Measurements from ENCODE around the gene ZNF672. TPM values are rescaled to one million over a fixed set of nuclear protein-coding genes. Genes with fewer than 3 reads are reported as not detected.
A peak's percentile ranks its signal among the peaks of the same experiment; 100 is the strongest.

The ZNF672 gene
- total RNA-seq, 1 donor from 2014 or later = 44.4 TPM

DNA sequence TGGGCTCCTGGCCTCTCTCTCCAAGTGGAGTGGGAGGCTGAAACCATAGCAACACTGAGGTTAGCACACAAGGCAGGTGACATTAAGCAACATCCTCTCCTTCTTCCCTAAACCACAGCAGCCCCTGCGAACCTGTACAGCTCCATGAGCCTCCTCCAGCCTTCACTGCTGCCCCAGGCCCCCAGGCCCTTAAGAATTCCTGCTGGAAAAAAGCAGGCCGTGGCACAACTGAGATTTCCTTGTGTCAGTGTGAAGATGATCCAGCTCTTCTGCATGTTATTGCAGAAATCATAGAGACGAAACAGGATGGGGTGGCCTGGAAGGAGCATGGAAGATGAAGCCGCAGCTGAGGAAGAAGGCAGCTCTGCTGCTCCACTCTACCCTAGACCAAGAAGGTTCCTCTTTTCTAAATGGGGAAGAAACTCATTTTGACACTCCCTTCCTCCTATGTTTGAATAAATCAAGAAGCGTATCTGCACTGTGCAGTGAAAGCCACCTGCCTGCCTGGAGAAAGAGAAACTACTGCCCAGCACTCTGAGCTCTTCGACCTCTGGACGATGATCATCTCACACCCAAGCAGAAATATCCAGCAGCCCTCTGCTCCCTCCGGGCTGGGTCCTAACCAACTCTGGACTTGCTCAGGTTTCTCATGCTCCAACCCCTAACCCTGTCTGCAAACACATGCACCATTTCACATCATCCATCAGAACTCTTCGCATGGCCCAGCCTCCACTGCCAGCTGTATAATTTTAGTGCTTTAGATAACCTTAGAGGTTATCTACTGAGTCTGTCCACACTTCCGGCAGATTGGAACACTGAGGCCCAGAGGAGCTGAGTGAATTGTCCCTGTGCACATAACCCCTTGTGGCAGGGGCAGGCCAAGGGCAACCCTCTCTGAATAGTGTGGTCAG lies 33.0 kb upstream of the ZNF672 start:
- TF ChIP-seq, protein P1, sequence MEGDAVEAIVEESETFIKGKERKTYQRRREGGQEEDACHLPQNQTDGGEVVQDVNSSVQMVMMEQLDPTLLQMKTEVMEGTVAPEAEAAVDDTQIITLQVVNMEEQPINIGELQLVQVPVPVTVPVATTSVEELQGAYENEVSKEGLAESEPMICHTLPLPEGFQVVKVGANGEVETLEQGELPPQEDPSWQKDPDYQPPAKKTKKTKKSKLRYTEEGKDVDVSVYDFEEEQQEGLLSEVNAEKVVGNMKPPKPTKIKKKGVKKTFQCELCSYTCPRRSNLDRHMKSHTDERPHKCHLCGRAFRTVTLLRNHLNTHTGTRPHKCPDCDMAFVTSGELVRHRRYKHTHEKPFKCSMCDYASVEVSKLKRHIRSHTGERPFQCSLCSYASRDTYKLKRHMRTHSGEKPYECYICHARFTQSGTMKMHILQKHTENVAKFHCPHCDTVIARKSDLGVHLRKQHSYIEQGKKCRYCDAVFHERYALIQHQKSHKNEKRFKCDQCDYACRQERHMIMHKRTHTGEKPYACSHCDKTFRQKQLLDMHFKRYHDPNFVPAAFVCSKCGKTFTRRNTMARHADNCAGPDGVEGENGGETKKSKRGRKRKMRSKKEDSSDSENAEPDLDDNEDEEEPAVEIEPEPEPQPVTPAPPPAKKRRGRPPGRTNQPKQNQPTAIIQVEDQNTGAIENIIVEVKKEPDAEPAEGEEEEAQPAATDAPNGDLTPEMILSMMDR (conservative IDR thresholded peaks at IDR 0.05) = no peak
- H3K27ac Mint-ChIP-seq (ENCODE audit: unreplicated experiment) = no peak overlapping the region
- peaks cover 7% of the 10 kb centered on the region for H3K9me3 Mint-ChIP-seq
- no peaks in the 10 kb centered on the region for H3K36me3 Mint-ChIP-seq (ENCODE audit: low read depth)
- H3K4me3 Mint-ChIP-seq = no peak overlapping the region
- H3K27me3 Mint-ChIP-seq (ENCODE audit: low read depth) = peaks cover 5% of the 10 kb centered on the region
- H3K4me1 Mint-ChIP-seq = no peaks in the 10 kb centered on the region
- DNase-seq (ENCODE audit: low read depth, low spot score) = no peak

DNA sequence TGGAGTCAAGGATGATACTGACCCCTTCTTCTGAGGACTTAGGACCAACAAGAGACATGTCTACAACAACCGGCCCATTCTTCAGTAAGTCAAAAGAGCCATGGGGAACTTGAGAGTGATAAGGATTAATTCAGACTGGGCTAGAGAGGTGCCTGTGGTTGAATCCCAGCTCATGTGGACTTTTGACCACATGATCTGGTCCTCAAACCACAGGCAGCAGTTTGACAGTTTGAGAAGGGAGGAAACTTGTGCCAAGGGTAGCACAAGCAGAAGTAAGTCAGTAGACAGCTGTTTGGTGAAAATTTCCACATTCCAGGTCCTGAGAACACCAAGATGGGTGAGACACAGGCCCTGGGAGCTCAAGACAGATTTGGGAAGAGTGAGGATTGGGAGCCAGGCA lies 32.1 kb upstream of the ZNF672 start:
- Mint-ChIP-seq H3K9me3 (peaks cover 4% of the 10 kb centered on the region), H3K27ac (ENCODE audit: unreplicated experiment) (no peak overlapping the region), H3K36me3 (ENCODE audit: low read depth) (no peaks in the 10 kb centered on the region), H3K4me3 (no peak overlapping the region), H3K27me3 (ENCODE audit: low read depth) (peaks cover 3% of the 10 kb centered on the region), H3K4me1 (no peaks in the 10 kb centered on the region)
- no peak for DNase-seq (ENCODE audit: low read depth, low spot score)
- TF ChIP-seq, protein P1 (conservative IDR thresholded peaks at IDR 0.05) = no peak

DNA sequence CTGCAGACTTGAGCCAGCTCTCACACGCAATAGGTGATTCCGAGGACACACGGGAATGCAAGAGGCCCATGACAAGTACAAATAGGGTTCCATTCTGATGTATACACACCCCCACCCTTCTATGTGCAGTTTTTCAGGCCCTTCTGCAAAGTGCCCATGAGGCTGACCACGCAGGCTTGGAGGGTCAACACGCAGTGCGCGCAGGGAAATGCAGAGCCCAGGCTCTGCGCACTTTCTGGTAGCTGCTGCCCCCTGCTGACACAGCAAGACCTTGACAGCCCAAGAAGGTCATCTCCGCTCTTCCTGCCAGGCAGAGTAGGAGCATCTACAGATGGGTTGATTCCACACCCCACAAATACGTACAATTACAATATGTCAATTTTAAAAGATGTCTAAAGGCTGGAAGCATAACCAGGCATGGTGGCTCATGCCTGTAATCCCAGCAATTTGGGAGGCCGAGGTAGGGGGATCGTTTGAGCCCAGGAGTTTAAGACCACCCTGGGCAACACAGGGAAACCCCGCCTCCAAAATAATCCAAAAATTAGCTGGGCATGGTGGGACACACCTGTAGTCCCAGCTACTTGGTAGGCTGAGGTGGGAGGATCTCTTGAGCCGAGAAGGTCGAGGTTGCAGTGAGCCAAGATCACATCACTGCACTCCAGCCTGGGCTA lies 30.8 kb upstream of the ZNF672 start:
- H3K9me3 Mint-ChIP-seq = peaks cover 4% of the 10 kb centered on the region
- no peaks in the 10 kb centered on the region for H3K4me1 Mint-ChIP-seq
- no peaks in the 10 kb centered on the region for H3K27me3 Mint-ChIP-seq (ENCODE audit: low read depth)
- no peak overlapping the region for H3K4me3 Mint-ChIP-seq
- H3K27ac Mint-ChIP-seq (ENCODE audit: unreplicated experiment) = no peak overlapping the region
- DNase-seq (ENCODE audit: low read depth, low spot score) = peak; percentile 59
- TF ChIP-seq, protein P1 (conservative IDR thresholded peaks at IDR 0.05) = peak; percentile 76
- H3K36me3 Mint-ChIP-seq (ENCODE audit: low read depth) = no peaks in the 10 kb centered on the region

DNA sequence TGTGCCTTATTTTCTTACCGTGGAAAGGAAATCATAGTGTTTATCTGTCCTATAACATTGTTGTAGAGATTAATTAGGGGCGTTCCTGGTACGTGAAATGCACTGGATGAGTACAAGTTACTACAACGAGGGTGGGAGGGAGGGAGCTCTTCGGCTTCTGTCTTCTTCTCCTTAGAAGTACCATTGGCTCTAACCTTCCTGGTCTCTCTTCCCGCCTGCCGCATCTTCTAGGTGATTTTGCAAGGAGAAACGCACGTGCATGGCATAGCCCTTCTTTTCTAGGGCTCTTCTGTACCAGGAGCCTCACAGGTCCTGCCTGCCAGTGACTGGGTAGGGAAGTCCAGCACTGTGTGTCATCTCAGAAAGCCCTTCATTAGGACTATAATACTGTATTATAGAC lies 29.1 kb upstream of the ZNF672 start:
- no peak overlapping the region for H3K4me3 Mint-ChIP-seq
- peaks cover 4% of the 10 kb centered on the region for H3K36me3 Mint-ChIP-seq (ENCODE audit: low read depth)
- no peaks in the 10 kb centered on the region for H3K27me3 Mint-ChIP-seq (ENCODE audit: low read depth)
- no peak for DNase-seq (ENCODE audit: low read depth, low spot score)
- TF ChIP-seq, protein P1 (conservative IDR thresholded peaks at IDR 0.05) = no peak
- H3K9me3 Mint-ChIP-seq = no peaks in the 10 kb centered on the region
- H3K4me1 Mint-ChIP-seq = no peaks in the 10 kb centered on the region
- H3K27ac Mint-ChIP-seq (ENCODE audit: unreplicated experiment) = no peak overlapping the region

DNA sequence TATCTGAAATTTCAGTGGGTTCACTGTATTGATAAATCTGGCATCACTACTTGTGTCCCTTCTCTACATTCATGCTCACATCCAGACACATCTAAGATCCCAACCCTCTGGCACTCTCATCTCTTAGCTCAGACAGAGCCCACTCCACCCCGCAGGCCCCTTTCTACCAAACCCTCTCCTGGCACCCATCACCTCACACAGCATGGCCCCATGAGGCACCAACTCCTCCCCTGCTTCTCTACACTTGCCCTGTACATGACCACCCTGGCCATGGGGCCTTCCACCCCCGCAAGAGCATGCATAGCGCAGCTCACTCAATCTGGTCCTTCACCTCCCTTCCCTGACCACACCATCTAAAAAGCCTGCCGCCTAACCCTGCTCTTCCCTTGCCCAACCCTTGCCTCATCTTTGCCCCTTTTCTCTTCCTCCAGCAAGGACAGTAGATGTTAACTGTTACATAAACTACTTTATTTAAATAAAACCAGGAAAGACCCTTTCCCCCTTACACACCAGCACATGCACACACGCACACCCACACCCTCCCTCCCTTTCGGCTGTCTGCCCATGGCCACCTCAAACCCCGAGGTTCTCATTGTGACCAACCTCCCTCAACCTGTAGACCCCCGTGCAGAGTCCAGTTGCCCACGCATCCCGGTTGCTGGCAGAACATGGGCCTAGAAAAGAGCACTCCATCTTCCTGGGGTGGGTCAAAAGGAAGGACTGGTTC lies 27.9 kb upstream of the ZNF672 start:
- no peak overlapping the region for H3K27ac Mint-ChIP-seq (ENCODE audit: unreplicated experiment)
- no peaks in the 10 kb centered on the region for H3K9me3 Mint-ChIP-seq
- no peaks in the 10 kb centered on the region for H3K4me1 Mint-ChIP-seq
- no peak overlapping the region for H3K4me3 Mint-ChIP-seq
- no peak for DNase-seq (ENCODE audit: low read depth, low spot score)
- H3K27me3 Mint-ChIP-seq (ENCODE audit: low read depth) = no peaks in the 10 kb centered on the region
- TF ChIP-seq, protein P1 (conservative IDR thresholded peaks at IDR 0.05) = no peak
- H3K36me3 Mint-ChIP-seq (ENCODE audit: low read depth) = peaks cover 4% of the 10 kb centered on the region
